Pons (tissue), 1 donor: ENCODE results near the gene SH3RF3.
"Not testable (repeated sequence)": the region's sequence is repeated elsewhere in the genome, so short reads cannot be mapped to it uniquely, and the experiment has no call there.

Experiments
- DNase-seq: peaks from one replicate; pipeline ENCODE4 v3.0.0-alpha.2; 2016; ENCODE audit warnings: low spot score

SH3RF3 gene

DNA sequence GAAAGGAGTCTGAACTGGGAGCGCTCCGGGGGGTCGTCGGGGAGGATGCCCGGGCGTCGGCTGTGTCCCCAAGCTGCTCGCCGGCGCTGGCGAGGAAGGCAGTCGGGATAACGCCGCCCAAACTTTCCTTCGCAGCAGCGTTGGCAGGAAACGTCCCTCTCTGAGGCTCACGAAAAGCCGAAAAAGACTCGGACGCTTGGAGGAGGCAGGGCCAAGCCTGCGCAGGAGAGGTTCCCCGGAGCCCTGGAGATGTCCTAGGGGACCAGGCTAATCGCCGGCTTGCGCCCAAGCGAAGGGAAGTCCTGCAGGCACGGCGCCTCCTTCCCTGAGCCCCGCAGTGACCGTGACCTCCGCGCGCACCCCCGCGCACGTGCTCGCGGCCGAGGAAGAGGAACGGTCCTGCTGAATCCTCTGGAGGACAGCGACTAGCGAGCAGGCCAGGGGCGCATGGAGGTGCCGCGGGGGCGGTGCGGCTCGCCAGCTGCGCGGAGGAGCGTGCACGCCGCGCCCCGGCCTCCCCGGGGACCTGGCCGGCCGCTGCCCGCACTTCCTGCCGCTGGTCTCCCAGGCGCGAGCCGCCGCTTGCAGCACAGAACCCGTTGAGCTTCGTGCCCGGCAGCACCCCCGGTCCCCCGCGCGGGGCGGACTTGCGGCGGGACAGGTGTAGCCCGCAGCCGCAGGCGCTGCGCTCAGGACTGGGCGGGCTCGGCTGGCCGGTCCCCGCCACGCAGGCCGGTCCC lies at the start of gene SH3RF3:
Gene SH3RF3 (plus strand): TSS at position 590 of the 740 bp plus-strand sequence.
- DNase-seq, result no peak

DNA sequence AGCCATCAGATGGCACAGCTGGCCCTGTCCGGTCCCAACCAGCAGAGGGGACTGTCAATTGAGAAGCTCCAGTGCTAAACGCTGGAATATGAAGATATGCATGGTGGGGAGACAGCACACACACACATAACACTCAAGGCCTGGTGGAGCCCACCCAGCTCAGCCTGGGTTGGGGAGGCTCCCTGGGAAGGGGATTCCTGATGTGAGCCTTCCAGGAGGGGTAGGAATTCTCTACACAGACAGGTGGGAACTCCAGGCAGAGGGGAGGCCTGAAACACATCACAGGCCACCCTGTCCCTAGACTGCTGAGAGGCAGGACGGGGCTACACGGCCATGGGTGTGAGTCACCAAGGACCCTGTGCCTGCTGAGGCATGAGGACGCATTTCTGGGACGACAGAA lies 49.4 kb upstream of the SH3RF3 start:
- no peak for DNase-seq

DNA sequence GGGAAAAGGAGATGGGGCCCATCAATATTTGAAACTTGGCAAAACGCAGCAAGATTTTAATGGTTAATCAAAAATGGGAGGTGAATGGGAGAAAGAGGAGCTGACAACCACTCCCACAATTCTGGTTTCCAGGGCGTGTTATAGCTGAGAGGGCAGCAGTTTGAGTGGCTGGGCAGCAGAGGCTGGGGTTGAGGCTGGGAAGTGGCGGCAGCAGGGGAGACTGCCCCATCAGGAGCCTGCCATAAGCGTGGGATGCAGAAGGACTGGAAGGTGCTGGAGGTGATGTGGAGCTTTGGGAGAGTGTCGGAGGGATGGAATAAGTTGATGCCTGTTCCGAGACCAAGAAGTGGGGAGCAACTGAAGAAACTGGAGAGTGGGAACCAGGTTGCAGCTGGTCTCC lies 48.9 kb upstream of the SH3RF3 start:
- DNase-seq, result no peak

DNA sequence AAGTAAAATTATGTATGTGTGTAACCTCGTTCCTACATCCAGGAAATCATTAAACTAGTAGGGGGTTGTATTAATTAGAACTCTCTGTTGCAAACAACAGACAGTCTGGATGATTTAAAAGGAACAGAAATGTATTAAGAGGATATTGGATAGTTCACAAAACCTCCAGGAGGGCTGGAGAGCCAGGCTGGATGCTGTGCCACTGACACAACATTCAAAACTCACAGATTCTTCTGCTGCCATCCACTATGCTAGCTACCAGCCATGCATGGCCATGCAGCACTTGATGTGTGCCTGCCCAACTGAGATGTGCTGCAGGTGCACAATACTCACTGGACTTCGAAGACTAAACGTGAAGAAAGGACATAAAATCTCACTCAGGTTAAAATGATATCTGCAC lies 48.2 kb upstream of the SH3RF3 start:
- no peak for DNase-seq

DNA sequence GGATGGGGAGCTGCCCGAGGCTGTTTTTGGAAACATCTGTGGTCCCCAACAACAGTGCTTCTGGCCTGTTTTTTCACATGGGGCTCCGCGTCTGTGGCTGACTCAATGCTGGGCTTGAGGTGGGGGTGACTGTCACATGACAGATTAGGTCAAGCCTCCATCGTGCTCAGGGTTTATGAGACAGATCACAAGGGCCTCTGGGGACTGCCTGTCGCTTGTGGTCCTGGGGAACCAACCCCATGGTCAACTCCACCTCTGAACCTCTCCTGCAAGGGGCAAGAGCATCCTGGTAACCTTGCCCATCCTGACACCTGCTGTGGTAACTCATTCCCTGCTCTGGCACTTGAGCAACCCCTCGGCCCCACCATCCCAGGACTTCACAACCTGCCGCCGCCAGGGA lies 47.6 kb upstream of the SH3RF3 start:
- DNase-seq, result no peak

DNA sequence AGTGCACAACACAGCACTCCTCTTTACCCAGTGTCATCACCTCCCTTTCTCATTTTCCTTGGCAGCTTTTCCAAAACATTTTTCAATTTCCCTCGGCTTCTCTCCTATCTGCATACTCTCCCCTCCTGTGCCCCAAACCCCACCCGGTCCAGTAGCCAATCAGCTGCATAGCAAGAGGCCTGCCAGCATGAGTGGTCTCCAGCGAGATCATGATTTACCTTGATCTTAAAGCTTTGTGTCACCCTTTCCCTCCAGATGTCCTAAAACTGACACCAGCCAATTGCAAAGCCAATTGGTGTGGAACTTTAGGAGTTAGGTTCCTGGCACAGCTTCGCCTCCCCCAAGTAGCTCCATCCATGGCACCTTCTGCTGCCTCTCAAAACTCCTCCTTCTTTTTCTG lies 45.2 kb upstream of the SH3RF3 start:
- no peak for DNase-seq

DNA sequence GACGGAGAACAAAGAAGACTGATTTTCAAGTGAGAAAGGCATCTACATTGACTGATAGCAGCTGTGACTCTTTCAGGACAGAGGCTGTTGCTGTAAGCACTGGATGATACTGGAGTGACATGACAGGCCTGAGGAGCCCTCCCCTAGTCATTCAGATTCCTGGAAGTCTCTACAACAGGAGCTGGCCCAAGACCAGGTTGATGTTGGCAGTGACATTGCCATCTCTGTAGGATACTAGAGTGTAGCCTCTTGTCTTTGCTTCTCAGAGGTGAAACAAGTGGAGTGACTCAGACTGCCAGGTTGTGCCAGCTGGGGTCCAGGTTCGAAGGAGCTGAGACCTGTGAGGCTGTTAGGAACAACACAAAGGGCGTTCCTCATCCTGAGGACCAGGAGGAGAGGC lies 44.7 kb upstream of the SH3RF3 start:
- DNase-seq, result peak; percentile 18

DNA sequence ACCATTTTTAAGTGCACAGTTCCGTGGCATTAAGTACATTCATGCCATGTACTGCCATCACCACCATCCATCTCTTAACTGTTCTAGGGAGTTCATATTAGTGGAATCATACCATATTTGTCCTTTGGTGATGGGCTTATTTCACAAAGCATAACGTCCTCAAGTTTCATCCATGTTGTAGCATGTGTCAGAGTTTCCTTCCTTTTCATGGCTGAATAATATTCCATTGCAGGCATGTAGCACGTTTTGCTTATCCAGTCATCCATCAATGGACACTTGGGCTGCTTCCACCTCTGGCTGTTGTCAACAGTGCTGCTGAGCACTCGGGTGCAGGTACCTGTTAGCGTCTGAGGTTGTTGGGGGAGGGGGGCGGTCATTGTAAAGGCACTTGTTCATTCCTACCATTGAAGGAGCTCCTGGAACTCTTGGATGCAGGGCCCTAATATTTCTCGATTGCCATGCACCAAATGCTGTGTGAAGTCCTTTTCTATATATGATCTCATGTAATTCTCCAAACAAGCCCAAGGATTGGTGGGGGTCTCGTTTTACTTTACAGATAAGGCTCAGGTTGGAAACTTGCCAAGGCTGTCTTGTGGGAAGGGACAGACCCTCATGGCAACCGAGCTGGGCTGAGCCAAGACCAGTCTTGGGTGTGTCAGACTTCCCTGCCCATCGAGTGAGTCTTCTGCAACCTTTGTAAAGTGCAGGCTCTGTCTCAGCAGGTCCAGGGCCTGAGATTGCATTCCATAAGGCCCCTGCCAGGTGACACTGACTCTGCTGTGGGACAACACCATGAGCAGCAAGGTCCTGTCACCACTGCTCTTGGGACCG lies 42.9 kb upstream of the SH3RF3 start:
- no peak for DNase-seq

DNA sequence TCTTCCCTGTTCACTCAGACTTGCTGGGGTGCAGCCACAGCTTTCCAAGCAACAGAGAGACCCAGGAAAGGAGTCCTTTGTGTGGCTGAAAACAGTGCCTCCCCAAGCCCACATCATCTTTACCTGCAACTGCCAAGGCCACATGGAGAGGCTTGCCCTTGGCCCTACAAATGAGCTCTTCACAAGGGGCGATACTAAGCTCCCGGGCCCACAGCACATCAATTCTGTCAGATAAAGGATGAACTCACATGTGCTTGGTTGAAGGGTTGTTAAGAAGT lies 42.3 kb upstream of the SH3RF3 start:
- no peak for DNase-seq

DNA sequence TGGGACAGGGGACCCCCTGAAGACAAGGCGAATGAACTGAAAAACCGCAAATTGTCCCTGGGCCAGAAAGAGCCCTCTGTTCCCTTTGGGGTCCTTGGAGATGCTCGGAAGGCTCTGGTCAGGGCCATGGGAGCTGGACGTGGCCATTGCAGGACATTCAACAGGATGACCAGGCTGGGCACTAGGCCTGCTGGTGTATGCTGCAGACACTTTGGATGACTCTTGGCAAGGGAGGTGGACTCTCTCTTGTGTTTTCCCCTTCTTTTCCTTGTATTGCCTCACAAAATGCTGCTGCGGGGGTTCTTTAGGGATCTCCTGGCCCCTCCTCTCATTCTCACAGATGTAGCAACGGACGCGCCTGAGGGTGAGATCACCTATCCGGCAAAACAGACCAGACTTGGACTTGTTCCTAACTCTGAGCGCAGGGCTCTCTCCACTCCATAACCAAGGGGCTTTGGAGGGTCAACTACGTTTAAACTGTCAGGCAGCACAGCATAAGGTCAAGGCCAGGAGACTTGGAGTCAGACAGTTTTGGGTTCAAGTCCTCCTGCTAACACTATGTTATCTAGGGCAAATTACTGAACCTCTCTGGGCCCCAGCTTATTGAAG lies 41.8 kb upstream of the SH3RF3 start:
- no peak for DNase-seq

DNA sequence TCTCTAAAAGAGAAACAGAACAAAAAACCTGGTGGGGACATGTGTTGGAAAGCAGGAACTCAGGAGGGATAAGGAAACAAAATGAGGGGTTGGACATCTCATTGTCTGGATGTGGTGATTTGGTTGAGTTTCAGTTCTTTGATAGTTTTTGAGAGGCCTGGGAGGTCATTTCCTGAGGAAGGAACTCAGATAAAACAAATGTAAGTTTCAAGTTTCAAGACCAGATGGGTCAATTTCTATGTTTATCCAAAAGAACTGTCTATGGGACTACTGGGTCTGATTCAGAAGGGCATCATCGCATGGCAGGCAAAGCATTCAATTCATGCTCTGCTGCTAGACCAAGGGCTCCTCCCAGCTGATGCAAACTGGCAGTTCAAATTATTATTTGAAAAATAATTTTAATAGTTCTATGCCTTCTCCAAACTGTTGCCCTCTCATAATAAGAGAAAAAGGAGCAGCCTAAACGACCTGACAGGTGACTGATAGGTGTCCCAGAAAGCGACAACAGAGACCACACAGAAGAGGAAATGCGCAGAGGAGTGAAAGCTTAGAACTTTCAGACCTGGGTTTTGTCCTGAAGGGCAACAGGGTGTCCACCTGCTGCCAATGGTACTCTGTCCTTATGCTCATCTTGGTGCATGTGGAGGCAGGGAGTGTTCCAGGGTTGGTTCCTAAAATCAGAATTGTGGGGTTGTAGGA lies 39.3 kb upstream of the SH3RF3 start:
- DNase-seq, result no peak

DNA sequence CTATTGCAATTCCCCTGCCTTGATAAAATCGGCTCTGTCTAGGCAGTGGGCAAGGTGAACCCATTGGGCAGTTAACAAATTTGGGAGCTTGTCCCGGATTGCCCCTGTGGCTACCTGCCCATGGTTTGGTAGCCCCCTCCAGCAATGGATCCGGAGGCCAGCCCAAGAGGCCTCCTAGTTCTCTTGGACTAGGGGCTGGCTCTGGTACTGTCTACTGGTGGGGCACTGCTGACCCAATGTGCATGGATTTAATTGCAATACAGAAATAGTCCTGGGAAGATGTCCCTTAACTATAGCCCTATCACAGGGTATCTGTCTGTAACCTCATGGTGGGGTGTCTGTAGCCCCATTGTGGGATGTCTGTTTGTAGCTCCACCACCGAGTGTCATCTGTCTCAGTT lies 37.5 kb upstream of the SH3RF3 start:
- no peak for DNase-seq

DNA sequence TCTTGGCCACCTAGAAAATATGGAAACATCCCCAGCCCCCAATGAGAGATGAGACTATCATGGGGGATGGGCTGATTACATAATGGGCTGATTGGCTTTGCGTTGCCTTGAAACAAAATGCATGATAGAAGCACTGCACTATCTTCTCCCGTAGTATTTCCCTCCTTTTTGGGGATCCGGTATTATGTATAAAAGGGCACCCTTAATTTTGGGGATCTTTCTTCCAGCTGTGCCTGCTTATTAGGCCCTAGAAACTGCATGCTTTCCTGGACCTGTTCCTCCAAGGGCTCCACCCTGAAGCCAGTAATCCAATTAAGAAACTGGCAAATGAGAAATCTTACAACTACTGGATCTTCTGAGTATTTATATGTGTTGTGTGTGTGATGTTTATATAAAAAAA lies 34.9 kb upstream of the SH3RF3 start:
- no peak for DNase-seq

DNA sequence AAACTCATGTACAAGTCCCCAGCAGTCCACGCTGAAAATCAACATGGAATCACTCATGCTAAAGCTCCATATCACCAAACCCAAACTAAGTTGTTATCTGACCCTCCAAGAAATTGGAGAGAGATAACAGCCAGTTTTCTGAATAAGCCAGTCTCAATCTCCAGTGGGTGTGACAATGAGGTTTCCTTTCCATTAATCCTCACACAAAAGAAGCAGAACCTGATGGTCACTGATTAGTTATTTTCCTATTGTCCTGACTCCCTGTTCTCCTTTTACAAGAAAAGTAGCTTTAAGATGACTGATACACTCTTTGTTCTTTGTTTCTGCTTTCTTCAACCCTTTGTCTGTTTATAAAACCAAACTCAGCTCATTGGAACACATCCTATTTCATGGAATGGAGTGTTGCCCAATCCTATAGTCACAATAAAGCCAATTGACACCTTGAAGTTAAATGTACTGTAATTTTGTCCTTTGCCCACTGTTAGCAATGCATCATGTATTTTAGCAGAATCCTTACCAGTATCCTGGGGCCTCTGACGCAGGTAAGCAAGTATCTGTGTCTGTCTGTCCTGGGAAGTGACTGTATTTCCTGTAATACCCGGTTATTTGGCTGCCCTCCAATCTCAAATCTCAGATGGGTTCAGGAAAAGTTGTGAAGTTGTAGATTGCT lies 30.6 kb upstream of the SH3RF3 start:
- no peak for DNase-seq

DNA sequence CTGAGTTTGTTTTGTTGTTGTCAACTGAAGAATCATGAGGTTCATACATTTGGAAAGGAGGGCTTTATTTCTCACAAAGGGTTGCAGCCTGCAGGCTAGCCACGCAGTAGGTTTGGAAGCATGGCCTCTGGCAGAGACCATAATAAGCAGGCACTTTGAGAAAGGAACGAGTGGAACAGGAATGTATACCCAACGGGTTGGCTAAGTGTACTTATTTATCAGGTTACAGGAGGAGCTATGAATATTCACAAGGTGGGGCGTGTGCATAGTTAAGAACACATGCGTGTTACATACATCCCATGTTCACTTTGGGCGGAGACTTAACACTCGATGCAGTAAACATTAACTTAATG lies 30.1 kb upstream of the SH3RF3 start:
- DNase-seq, result no peak

DNA sequence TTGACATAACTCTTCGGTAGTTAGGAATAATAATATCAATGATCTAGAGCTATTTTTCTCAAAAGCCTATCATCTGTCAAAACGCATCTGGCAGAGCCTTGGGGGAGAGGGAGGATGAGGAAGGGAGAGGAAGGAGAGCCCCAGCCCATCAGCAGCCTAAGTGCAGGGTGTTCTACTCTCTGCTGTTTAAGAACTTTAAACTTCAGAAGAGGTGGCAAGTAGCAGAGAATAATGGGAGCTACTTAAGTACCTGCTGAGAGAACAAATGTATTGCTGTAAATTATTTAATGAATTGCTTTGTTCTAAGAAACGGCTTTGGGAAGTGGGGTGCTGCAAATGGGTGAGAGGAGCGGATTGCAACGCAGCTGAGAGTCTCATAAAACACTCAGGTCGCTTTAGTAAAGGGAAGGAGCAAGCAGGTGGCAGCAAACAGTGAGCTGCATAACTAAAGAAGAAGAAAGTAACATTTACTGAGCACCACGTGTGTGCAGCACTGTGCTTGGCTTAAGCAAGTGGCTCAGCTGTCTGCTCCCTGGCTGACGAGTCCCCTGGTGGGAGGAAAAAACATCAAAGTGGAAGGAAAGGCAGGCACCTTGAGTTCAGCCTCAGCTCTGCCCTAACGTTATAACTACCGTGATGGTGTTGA lies 26.3 kb upstream of the SH3RF3 start:
- no peak for DNase-seq

DNA sequence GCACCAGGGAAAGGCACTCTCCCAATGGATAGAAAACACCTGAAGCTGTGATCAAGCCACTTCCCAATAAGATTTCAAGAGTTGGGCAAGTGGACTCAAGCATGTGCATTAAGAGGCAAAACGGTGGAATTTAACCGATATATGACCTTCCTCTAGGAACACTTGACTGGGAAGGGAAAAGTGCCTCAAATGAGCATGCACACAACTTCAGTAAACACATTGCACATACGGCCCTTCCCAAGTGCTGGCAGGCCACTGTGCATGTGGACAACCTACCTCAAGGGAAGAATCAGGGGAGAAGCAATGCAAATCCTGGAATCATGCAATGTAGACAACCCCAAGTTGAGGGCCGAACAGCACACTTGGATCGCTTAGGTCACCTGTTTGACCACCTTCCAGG lies 23.9 kb upstream of the SH3RF3 start:
- DNase-seq, result no peak

DNA sequence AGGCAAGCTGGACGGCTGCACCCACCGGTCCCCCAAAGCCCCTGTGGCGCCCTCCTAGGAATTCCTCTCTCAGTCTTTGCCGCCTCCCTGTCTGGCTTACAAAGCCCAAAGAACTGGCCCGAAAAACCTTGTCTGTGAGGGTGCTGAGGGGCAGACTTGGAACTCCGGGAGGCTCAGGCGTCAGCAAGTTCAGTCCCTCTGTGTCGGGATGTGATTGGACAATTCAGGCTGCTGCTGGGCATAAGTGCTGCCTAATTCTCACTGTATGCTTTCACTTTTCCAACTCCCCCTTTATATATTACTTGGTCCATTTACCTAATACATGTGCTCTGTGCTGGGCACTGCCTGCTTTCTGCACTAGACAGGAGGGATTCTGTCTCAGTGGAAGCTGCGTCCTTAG lies 20.3 kb upstream of the SH3RF3 start:
- no peak for DNase-seq

DNA sequence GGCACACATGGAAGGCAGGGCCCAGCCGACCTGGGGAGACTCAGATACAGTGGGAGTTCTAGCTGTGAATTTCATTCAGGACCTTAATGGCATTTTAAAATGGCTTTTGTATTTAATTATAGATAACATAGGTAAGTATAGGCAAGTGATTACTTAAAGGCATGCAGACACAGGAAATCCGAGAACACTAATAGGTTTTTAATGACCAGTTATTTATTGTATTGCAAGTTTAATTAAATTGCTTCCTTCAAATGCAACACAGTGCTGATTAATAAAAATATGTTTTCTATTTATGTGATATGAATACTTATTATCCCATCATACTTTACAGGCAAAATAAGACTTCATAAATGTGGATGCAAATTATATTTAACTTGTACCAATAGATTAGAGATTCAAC lies 19.7 kb upstream of the SH3RF3 start:
- no peak for DNase-seq

DNA sequence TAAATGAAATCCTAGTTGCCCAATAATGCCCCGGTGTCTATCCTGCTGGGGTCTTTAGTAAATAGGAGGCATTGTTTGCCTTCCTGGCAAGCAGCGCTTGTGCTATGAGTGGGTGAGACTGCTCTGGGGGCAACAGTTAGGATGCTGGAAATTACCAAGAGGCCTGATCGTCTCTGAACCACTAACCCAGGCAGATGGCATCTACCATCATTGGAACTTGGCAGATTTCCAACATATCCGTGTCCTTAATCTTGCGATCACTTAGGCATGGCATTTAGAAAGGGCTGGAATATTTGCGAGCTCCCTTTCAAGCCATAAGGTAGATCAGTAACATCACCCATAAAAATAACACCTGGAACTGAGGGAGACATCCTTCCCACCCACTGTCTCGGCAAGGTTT lies 18.8 kb upstream of the SH3RF3 start:
- DNase-seq, result no peak

DNA sequence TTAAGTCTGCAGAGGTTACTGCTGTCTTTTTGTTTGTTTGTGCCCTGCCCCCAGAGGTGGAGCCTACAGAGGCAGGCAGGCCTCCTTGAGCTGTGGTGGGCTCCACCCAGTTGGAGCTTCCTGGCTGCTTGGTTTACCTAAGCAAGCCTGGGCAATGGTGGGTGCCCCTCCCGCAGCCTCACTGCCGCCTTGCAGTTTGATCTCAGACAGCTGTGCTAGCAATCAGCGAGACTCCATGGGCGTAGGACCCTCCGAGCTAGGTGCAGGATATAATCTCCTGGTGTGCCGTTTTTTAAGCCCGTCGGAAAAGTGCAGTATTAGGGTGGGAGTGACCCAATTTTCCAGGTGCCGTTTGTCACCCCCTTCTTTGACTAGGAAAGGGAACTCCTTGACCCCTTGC lies 11.8 kb upstream of the SH3RF3 start:
- DNase-seq, result not testable (repeated sequence)

DNA sequence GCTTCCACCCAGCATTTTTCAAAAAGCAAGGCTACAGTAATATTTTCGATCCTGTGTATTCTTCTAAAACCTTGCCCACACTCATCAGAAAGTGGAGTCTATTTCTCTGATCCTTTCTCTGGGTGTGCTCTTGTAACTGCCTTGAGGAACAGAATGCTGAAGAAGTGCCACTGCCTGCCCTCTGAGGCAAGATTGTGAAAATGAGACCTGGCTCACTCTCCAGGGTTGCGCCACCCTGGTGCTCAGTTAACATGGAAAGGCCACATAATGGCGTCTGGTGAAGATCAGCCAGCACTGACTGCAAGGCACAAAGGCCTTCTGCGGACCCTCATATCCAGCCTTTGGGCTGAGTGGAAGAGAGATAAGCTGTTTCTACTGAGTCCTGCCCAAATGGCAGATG lies 11.2 kb upstream of the SH3RF3 start:
- no peak for DNase-seq
